Thyroid gland (tissue), 4 donors: ENCODE measurements around the gene CPO.

Source experiments
- POLR2A ChIP-seq, 2 donors: fragments of 450-650 bp; IDR thresholded peaks; one replicate each; pipeline ENCODE4 v1.6.1; 2017; ENCODE audit warnings: antibody characterized with exemption in 2 of 2, mild to moderate bottlenecking in 2 of 2, moderate library complexity in 1 of 2
- TF ChIP-seq, protein P1 (sequence below), 6 experiments: fragments of 200-600 bp in 3 of 6; fragments of 450-650 bp in 3 of 6; sonication (generic) in 3 of 6; IDR thresholded peaks; one replicate each; pipeline ENCODE4 v1.5.1; 2016 to 2019; ENCODE audit warnings: antibody characterized with exemption in 6 of 6, mild to moderate bottlenecking in 2 of 6, inconsistent platforms in 1 of 6, moderate library complexity in 1 of 6

DNA sequence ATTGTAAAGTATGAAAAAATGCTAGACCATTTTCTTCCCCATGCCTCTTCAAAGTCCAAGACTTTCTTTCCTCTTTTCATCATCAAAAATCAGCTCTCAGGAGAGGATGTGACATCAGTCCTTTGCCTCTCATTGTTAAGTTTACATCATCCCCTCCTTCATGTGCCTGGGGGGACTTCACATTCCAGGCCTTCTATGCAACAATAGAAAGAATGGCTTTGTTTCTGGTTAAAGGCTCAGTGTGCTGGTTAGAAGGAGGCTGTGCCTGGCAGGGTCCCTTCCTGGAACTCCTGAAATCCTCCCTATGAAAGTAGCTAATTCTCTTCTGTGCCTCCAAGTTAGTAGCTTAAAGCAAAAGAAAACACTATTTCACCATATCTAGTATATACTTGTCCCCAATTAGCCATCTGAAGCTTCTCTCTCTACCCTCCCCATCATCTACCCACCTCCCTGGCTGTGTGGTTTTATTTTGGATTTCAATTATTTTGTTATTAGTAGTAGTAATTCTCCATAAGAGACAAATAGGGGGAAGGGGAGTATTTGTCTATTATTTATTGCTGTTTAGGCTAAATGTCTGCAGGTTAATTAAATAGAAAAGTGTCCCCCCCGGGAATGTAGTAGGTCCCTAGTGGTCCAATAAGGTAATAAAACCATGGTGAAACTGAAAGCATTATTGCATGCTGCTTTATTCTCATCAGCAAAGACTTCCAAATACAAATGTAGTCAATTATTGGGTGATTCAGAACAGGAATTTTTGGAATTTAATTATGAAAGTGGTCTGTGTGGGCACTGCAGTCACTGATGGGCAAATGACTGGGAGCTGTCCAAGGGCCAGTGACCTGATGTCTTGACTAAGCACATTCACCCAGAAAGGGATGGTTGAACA is 69.0 kb downstream of the CPO start:
- TF ChIP-seq, protein P1, sequence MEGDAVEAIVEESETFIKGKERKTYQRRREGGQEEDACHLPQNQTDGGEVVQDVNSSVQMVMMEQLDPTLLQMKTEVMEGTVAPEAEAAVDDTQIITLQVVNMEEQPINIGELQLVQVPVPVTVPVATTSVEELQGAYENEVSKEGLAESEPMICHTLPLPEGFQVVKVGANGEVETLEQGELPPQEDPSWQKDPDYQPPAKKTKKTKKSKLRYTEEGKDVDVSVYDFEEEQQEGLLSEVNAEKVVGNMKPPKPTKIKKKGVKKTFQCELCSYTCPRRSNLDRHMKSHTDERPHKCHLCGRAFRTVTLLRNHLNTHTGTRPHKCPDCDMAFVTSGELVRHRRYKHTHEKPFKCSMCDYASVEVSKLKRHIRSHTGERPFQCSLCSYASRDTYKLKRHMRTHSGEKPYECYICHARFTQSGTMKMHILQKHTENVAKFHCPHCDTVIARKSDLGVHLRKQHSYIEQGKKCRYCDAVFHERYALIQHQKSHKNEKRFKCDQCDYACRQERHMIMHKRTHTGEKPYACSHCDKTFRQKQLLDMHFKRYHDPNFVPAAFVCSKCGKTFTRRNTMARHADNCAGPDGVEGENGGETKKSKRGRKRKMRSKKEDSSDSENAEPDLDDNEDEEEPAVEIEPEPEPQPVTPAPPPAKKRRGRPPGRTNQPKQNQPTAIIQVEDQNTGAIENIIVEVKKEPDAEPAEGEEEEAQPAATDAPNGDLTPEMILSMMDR (IDR thresholded peaks at IDR 0.05), result no peak
- no peak for TF ChIP-seq POLR2A (IDR thresholded peaks at IDR 0.05)
